ENCODE results near the gene PLCD3.
A peak's percentile ranks its signal among the peaks of the same experiment; 100 is the strongest.

PLCD3 gene, protein sequence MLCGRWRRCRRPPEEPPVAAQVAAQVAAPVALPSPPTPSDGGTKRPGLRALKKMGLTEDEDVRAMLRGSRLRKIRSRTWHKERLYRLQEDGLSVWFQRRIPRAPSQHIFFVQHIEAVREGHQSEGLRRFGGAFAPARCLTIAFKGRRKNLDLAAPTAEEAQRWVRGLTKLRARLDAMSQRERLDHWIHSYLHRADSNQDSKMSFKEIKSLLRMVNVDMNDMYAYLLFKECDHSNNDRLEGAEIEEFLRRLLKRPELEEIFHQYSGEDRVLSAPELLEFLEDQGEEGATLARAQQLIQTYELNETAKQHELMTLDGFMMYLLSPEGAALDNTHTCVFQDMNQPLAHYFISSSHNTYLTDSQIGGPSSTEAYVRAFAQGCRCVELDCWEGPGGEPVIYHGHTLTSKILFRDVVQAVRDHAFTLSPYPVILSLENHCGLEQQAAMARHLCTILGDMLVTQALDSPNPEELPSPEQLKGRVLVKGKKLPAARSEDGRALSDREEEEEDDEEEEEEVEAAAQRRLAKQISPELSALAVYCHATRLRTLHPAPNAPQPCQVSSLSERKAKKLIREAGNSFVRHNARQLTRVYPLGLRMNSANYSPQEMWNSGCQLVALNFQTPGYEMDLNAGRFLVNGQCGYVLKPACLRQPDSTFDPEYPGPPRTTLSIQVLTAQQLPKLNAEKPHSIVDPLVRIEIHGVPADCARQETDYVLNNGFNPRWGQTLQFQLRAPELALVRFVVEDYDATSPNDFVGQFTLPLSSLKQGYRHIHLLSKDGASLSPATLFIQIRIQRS

GRCh38 chr17:45132320-45132571 lies at the start of gene PLCD3:
Gene PLCD3, minus strand, starts transcription at chr17:45132515. Its CDS starts 105 bp downstream, at chr17:45132410.
- no peak for DNase-seq

DNA sequence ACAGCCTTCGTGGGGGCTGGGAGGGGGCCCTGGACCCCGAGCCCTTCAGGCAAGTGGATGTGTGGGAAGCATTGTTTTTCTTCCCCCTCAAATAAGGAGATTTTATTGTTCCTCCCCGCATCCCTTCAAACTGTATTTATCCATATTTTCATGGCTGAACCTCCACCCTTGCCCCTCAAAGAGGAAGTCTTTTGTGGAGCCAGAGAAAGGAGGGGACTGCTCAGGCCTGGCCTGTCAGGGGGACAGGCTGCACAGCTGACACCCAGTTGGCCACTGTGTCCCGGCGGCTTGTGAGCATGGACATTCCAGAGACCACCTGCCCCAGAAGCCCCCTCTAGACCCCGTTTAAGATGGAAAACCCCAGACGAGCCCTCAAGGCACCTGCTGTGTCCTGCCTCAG lies 45.2 kb upstream of the PLCD3 start:
- DNase-seq, result no peak

DNA sequence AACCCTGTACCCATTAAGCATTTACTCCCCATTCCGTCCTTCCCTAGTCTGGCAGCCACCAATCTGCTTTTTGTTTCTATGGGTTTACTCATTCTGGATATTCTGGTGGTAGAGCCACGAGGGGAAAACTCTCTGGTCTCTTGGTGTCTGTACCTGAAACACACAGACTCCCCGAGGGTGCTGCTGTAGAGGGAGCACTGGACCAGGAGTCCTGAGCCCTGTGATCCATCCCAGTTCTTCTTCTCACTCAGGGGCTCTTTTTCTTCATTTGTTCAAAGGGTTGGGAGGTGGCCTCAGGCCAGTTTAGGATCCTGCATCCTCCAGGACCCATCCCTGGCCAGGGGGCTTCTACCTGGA lies 43.4 kb upstream of the PLCD3 start:
- DNase-seq, result no peak

DNA sequence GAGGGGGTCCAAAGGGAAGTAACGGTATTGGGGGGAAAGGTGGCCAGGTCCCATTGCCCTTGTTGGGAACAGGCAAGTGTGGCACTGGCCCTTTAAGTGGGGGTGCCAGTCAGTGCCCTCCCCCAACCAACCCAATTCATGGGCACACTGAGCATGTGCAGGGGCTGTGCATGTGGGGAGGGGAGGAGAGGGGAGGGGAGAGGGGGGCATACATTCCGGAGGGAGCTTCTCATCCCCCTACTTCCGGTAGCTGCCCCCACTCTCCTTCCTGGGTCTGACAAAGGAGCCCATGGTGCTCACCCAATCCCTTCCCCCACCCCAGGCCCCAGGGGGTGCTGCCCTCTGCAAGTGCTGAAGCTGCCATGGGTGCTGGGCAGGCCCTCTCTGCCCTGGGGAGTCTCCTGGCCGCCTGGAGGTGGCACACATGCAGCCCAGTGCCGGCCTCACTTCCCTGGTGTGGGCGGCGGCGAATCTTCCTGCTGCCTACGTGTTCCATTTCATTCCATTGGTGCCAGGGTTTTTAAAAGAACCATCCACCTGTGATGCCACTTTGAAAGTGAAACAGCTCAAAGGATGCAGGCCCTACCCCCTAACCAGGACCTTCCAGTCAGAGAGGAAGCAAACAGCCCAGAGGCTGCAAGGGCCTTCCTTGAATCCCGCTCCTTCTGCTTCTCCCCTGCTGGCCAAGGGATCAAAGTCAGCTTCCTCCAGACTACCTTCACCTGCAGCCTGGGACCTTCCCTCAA lies 40.4 kb upstream of the PLCD3 start:
- DNase-seq, result peak; percentile 60

GRCh38 chr17:45172232-45172540 lies 39.9 kb upstream of the PLCD3 start:
- DNase-seq, result no peak

GRCh38 chr17:45171338-45172231 lies 39.3 kb upstream of the PLCD3 start:
- DNase-seq, result no peak

GRCh38 chr17:45170931-45171337 lies 38.6 kb upstream of the PLCD3 start:
- no peak for DNase-seq

GRCh38 chr17:45170280-45170930 lies 38.1 kb upstream of the PLCD3 start:
- no peak for DNase-seq

- no peak for DNase-seq
Observed at GRCh38 chr17:45168991-45169752, 36.9 kb upstream of the PLCD3 start.

- DNase-seq, result no peak
Observed at GRCh38 chr17:45164734-45165269, 32.5 kb upstream of the PLCD3 start.

GRCh38 chr17:45162025-45162687 lies 29.8 kb upstream of the PLCD3 start:
- DNase-seq, result no peak

GRCh38 chr17:45161288-45162024 lies 29.1 kb upstream of the PLCD3 start, which contains the start of gene HEXIM2:
Gene HEXIM2, plus strand, starts transcription at chr17:45161875. Its CDS starts 919 bp downstream, at chr17:45162794.
- DNase-seq, result peak; percentile 99

- DNase-seq, result peak; percentile 64
Observed at GRCh38 chr17:45160447-45161287, 28.4 kb upstream of the PLCD3 start.

- DNase-seq, result no peak
Observed at GRCh38 chr17:45156242-45156641, 23.9 kb upstream of the PLCD3 start.

- DNase-seq, result no peak
Observed at GRCh38 chr17:45155483-45155882, 23.2 kb upstream of the PLCD3 start.

DNA sequence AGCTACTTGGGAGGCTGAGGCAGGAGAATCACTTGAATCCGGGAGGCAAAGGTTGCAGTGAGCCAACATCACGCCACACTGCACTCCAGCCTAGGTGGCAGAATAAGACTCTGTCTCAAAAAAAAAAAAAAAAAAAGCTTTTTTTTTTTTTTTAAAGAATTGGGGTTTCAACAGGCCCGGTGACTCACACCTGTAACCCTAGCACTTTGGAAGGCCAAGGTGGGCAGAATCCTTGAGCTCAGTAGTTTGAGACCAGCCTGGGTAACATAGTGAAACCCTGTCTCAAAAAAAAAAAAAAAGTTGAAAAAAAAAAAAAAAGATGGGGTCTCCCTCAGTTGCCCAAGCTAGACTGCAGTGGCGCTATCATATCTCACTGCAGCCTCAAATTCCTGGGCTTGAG lies 22.7 kb upstream of the PLCD3 start:
- no peak for DNase-seq

DNA sequence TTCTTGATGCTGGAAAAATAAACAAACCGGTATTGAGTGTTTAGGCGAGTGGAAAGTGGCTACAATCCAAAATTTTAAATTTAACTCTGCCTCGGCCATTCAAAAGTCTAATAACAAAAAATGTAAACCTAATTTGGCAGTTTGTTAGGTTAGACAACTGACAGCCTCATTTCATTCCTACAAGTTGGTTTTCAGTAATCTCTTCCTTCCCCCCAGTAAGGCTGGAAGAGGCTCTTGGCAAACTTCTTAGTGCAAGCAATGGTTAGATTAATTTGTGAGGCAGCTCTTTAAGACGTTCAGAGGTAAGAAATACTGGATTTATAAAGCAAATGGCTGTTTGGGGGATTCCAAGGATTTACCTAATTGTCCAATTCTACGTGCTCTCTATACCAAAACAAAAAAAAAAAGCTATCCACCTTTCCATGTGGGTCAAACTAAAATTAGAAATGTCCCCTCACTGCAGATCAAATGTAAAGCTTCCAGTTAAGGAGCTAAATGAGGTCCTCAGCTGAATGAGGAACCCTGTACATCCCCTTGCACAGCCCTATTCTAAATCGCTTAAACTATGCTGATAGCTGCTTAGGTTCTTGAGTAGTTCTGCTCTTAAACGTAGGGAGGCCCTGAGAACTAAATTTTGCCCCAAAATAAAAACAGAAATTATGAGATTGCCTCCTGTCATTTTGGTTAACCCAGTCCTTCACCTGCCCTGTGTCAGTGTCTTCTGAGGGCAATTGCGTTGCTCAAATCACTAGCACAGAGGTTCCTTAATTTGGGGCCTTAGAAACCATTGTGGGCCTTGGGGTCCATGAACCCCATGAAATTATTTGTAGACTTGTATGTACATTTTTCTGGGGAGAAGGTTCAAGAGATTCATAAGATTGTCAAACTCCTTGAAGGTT lies 18.8 kb upstream of the PLCD3 start:
- no peak for DNase-seq

Data from activated CD4-positive, alpha-beta T cell treated with anti-CD3 and anti-CD28 coated beads, Interleukin-2, Interleukin-6, amounts not matched to agents 100 ng/mL and 50 ng/mL, durations not matched to agents 16 hours and 8 hours (primary cell).